CD14-positive monocyte (primary cell): ENCODE measurements around the gene SH2B3. TPM values are rescaled to one million over a fixed set of nuclear protein-coding genes. Genes with fewer than 3 reads are reported as not detected.

Source experiments
- DNase-seq, 3 donors: peaks; one replicate each; pipeline ENCODE4 v3.0.0-alpha.2; 2011 to 2022
- H2AFZ ChIP-seq: 2 replicates; pipeline ENCODE4 v1.6.0; 2012; ENCODE audit warnings: mild to moderate bottlenecking, low read depth, low read length, inconsistent platforms; ENCODE audit not compliant: insufficient read depth, poor library complexity, severe bottlenecking
- H3K27ac ChIP-seq, 2 donors: 1 replicate in 1 of 2; 2 replicates in 1 of 2; pipeline ENCODE4 v1.5.1; 2012 to 2013; ENCODE audit warnings: low read length in 2 of 2, control low read depth in 1 of 2, inconsistent platforms in 1 of 2, low read depth in 1 of 2, mild to moderate bottlenecking in 1 of 2
- H3K27me3 ChIP-seq, 2 donors: one replicate each; pipeline versions ENCODE4 v1.6.0 to v1.6.1; 2011 to 2013; ENCODE audit warnings: low read length in 2 of 2; ENCODE audit not compliant: control insufficient read depth in 2 of 2, insufficient read depth in 2 of 2
- H3K36me3 ChIP-seq, 2 donors: replicated peaks in 1 of 2; 1 replicate in 1 of 2; 2 replicates in 1 of 2; pipeline versions ENCODE4 v1.5.1 to v1.6.1; 2012 to 2013; ENCODE audit warnings: low read length in 2 of 2, control low read depth in 1 of 2, inconsistent platforms in 1 of 2, mild to moderate bottlenecking in 1 of 2; ENCODE audit not compliant: insufficient read depth in 2 of 2, control insufficient read depth in 1 of 2
- H3K4me1 ChIP-seq, 2 donors: 1 replicate in 1 of 2; 2 replicates in 1 of 2; pipeline versions ENCODE4 v1.5.1 to v1.6.1; 2012 to 2013; ENCODE audit warnings: low read length in 2 of 2, control low read depth in 1 of 2, inconsistent platforms in 1 of 2, mild to moderate bottlenecking in 1 of 2, moderate library complexity in 1 of 2; ENCODE audit not compliant: insufficient read depth in 2 of 2, control insufficient read depth in 1 of 2
- H3K4me2 ChIP-seq: replicated peaks from 2 replicates; pipeline ENCODE3; 2012; ENCODE audit warnings: low read length, moderate library complexity, mild to moderate bottlenecking; ENCODE audit not compliant: poor library complexity, severe bottlenecking; ENCODE audit errors: extremely low read depth
- H3K4me3 ChIP-seq, 3 experiments: fragments of 200-600 bp in 1 of 3; sonication (generic) in 1 of 3; replicated peaks in 1 of 3; 1 replicate in 2 of 3; 2 replicates in 1 of 3; pipeline ENCODE4 v1.5.1; 2011 to 2013; ENCODE audit warnings: low read length in 3 of 3, mild to moderate bottlenecking in 3 of 3, control low read depth in 2 of 3, low read depth in 2 of 3, inconsistent platforms in 1 of 3, moderate library complexity in 1 of 3
- H3K79me2 ChIP-seq: 2 replicates; pipeline ENCODE4 v1.6.0; 2012; ENCODE audit warnings: mild to moderate bottlenecking, control low read depth, inconsistent platforms, low read length, moderate library complexity; ENCODE audit not compliant: insufficient read depth
- H3K9ac ChIP-seq: 2 replicates; pipeline ENCODE4 v1.6.0; 2017; ENCODE audit warnings: low read length, mild to moderate bottlenecking; ENCODE audit not compliant: insufficient read depth, poor library complexity, severe bottlenecking
- H3K9me3 ChIP-seq, 2 donors: replicated peaks in 1 of 2; 1 replicate in 1 of 2; 2 replicates in 1 of 2; pipeline versions ENCODE4 v1.5.1 to v1.6.1; 2012 to 2013; ENCODE audit warnings: low read length in 2 of 2, control low read depth in 1 of 2; ENCODE audit not compliant: control insufficient read depth in 1 of 2, insufficient read depth in 1 of 2
- H4K20me1 ChIP-seq: 2 replicates; pipeline ENCODE4 v1.6.0; 2012; ENCODE audit warnings: mild to moderate bottlenecking, low read length, control low read depth, moderate library complexity; ENCODE audit not compliant: insufficient read depth
- H3K27ac Mint-ChIP-seq, 7 donors: one replicate each; pipeline ENCODE4 v1.8.0; 2020; ENCODE audit warnings: mild to moderate bottlenecking in 7 of 7, mixed read lengths in 7 of 7, moderate library complexity in 6 of 7, inconsistent platforms in 2 of 7
- H3K27me3 Mint-ChIP-seq, 3 donors: one replicate each; pipeline ENCODE4 v1.8.0; 2021 to 2022; ENCODE audit warnings: low read depth in 3 of 3, mild to moderate bottlenecking in 3 of 3, mixed read lengths in 3 of 3, moderate library complexity in 3 of 3, inconsistent platforms in 1 of 3
- H3K36me3 Mint-ChIP-seq, 2 donors: one replicate each; pipeline ENCODE4 v1.8.0; 2020; ENCODE audit warnings: mixed read lengths in 2 of 2, inconsistent platforms in 1 of 2, mild to moderate bottlenecking in 1 of 2
- H3K4me1 Mint-ChIP-seq: one replicate; pipeline ENCODE4 v1.8.0; 2020; ENCODE audit warnings: mild to moderate bottlenecking, mixed read lengths
- H3K4me3 Mint-ChIP-seq, 2 donors: one replicate each; pipeline ENCODE4 v1.8.0; 2020; ENCODE audit warnings: mild to moderate bottlenecking in 2 of 2, mixed read lengths in 2 of 2, moderate library complexity in 1 of 2
- H3K9me3 Mint-ChIP-seq, 7 donors: one replicate each; pipeline ENCODE4 v1.8.0; 2020 to 2022; ENCODE audit warnings: mixed read lengths in 7 of 7, mild to moderate bottlenecking in 6 of 7, moderate library complexity in 6 of 7, inconsistent platforms in 2 of 7
- CTCF ChIP-seq: fragments of 200-600 bp; IDR thresholded peaks from one replicate; pipeline ENCODE4 v1.8.0; 2022; ENCODE audit warnings: antibody characterized with exemption, mild to moderate bottlenecking
- WGBS: methylation state at CpG from one replicate; pipeline ENCODE4 v1.1.5; 2013; ENCODE audit warnings: missing lambda C conversion rate; ENCODE audit not compliant: insufficient coverage; 5-methylcytosine and 5-hydroxymethylcytosine counted together
- intact Hi-C, 2 donors: fragments of 100-400 bp; cut with micrococcal nuclease; formaldehyde crosslinking; loops; one replicate each; pipeline versions ENCODE4 v1.15.0 to v1.15.1; 2023
- polyA plus RNA-seq, 3 donors: library from polyadenylated mRNA; depleted of rRNA in 1 of 3; unstranded in 2 of 3; stranded (reverse) in 1 of 3; fragments of 300-500 nt in 2 of 3; fragments of >200 nt in 1 of 3; fragmentation: Illumina TruSeq in 2 of 3; gene quantifications; 1 replicate in 2 of 3; 2 replicates in 1 of 3; pipeline ENCODE4 v1.2.3, GENCODE V29; 2012 to 2021

The SH2B3 gene
- polyA plus RNA-seq, 3 donors: 15.2 to 136 (median 33.5) TPM

GRCh38 chr12:111408686-111409402, 3.1 kb downstream of the SH2B3 start:
- peaks cover 94% of the 10 kb centered on the region for H3K79me2 ChIP-seq
- H3K36me3 ChIP-seq: peaks cover 8 to 15% of the 10 kb centered on the region in 2 donors
- WGBS: 73% methylated on average over 3 of the region's 4 CpGs
- Mint-ChIP-seq H3K4me1 (peaks cover 75% of the 10 kb centered on the region), H3K27me3 (peaks cover 0 to 3% (median 0%) of the 10 kb centered on the region in 3 donors), H3K9me3 (peaks cover 0 to 1% (median 0%) of the 10 kb centered on the region in 7 donors), H3K36me3 (peaks cover 15 to 43% of the 10 kb centered on the region in 2 donors), H3K27ac (peak overlapping the region; percentile 66 to 98 (median 95)), H3K4me3 (peak overlapping the region; percentile 92 to 96)
- H3K27me3 ChIP-seq: no peaks in the 10 kb centered on the region
- H3K4me3 ChIP-seq: peak overlapping the region; percentile 91 to 99 (median 91)
- peak overlapping the region; percentile 99 for H3K9ac ChIP-seq
- H4K20me1 ChIP-seq: peaks cover 87% of the 10 kb centered on the region
- peaks cover 79 to 82% of the 10 kb centered on the region in 2 donors for H3K4me1 ChIP-seq
- H3K4me2 ChIP-seq: peak overlapping the region; percentile 87
- DNase-seq: no peak
- H3K9me3 ChIP-seq: no peaks in the 10 kb centered on the region
- no peak overlapping the region for H2AFZ ChIP-seq
- H3K27ac ChIP-seq: peak overlapping the region; percentile 65 to 93
- intact Hi-C loops: loop anchor here (2.0 to 10.0 kb wide), 3 partner anchors 18 to 94 kb away; no protein-coding TSS in a partner anchor
- TF ChIP-seq CTCF: no peak

DNA sequence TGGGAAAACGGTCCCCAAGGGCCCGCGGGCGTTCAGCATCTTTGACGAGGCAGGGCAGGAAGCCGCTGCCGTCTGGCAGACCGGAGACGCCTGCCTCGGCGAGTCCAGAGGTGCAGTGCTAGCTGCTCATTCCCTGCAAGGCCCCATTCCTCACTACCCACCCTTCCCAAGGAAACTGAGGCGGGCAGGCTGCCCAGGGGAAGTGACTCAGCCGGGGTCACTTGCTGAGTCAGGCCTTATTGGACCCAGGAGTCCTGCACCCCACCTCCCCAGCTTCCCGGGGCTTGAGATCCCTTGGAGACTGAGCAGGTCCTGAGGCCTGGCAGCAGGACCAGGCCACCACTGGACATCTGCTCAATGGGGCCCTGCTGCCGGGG, 3.7 kb downstream of the SH2B3 start:
- Mint-ChIP-seq H3K36me3 (peaks cover 15 to 48% of the 10 kb centered on the region in 2 donors), H3K9me3 (peaks cover 0 to 1% (median 0%) of the 10 kb centered on the region in 7 donors), H3K4me3 (peak overlapping the region; percentile 92 to 96), H3K4me1 (peaks cover 74% of the 10 kb centered on the region), H3K27me3 (no peaks in the 10 kb centered on the region), H3K27ac (peak overlapping the region; percentile 60 to 98 (median 84))
- Histone ChIP-seq H3K36me3 (peaks cover 8 to 20% of the 10 kb centered on the region in 2 donors), H3K27me3 (no peaks in the 10 kb centered on the region), H3K4me1 (peaks cover 79 to 82% of the 10 kb centered on the region in 2 donors), H2AFZ (no peak overlapping the region), H3K79me2 (peaks cover 94% of the 10 kb centered on the region), H3K4me2 (peak overlapping the region; percentile 87), H3K27ac (peak overlapping the region; percentile 65 to 93), H3K4me3 (peak overlapping the region; percentile 91 to 99 (median 91)), H3K9ac (peak overlapping the region; percentile 99), H4K20me1 (peaks cover 87% of the 10 kb centered on the region), H3K9me3 (no peaks in the 10 kb centered on the region)
- 2% methylated on average over 15 of the region's 15 CpGs for WGBS
- intact Hi-C loops: loop anchor here (2.0 to 10.0 kb wide), 3 partner anchors 17 to 95 kb away; no protein-coding TSS in a partner anchor
- peak in 2 of 3 donors; percentile 52 to 69 for DNase-seq
- TF ChIP-seq CTCF: no peak
